ENCODE data around the gene ZDHHC19.
"Not testable (repeated sequence)": the region's sequence is repeated elsewhere in the genome, so short reads cannot be mapped to it uniquely, and the experiment has no call there.

The ZDHHC19 gene

DNA sequence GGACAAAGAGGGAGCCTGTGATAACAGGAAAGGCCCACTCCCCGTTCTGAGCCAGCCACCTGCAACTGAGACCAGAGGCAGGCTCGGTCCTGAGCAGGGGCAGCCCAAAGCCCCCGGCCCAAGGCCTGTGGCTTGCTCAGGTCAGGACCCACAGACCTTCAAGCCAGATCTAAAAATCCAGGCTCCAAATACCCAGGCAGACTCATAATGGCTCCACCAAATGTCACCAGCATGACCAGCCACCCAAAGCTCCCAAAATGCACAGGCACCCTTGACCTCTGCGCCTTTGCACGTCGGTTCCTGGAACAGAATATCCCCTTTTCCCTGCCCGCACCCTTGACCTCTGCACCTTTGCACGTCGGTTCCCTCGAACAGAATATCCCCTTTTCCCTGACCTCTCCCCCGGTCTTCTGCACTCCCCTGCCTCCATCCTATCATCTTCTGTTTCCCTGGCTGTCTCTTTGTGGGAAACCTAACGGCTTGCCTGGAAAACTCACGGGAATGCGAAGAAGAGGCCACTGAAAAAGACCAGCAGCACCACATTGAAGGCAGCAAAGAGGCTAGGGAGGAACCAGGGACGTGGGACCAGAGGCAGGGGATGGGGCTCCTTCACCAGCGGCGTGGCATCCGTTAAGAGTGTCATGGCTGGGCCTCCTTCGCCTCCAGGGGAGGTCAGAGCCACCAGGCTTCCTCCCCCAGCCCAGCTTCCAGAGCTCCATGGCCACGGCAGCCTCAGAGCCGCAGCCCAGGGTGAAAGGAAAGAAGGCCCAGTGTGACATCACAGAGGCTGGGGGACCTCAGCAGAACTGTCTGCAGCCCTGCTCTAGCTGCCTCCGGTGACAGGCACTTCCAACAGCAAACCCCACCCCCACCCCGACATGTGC, at the start of gene ZDHHC19:
TSS of gene ZDHHC19 (minus strand) at position 728 of the 884 bp plus-strand sequence. CDS start at position 643, 85 bp downstream.
- no peak for DNase-seq (ENCODE audit: extremely low spot score, insufficient read length, low read depth)
- no peak for FAIRE-seq

DNA sequence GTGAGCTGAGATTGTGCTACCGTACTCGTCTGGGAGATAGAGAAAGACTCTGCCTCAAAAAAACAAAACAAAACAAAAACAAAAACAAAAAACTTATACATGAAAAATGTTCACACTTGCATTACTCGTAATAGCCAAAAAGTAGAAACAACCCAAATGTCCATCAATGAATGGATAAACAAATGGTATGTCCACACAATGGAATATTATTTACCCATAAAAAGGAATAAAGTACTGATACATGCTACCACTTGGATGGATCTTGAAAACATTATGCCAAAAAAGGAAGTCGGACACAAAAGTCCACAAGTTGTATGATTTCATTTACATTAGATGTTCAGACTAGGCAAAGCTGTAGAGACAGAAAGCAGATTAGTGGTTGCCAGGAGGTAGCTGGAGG, 49.6 kb upstream of the ZDHHC19 start:
- no peak for FAIRE-seq
- no peak for DNase-seq (ENCODE audit: extremely low spot score, insufficient read length, low read depth)

- no peak for DNase-seq (ENCODE audit: extremely low spot score, insufficient read length, low read depth)
- no peak for FAIRE-seq
These were observed 44.6 kb upstream of the ZDHHC19 start for GRCh38 chr3:196255776-196256175.

DNA sequence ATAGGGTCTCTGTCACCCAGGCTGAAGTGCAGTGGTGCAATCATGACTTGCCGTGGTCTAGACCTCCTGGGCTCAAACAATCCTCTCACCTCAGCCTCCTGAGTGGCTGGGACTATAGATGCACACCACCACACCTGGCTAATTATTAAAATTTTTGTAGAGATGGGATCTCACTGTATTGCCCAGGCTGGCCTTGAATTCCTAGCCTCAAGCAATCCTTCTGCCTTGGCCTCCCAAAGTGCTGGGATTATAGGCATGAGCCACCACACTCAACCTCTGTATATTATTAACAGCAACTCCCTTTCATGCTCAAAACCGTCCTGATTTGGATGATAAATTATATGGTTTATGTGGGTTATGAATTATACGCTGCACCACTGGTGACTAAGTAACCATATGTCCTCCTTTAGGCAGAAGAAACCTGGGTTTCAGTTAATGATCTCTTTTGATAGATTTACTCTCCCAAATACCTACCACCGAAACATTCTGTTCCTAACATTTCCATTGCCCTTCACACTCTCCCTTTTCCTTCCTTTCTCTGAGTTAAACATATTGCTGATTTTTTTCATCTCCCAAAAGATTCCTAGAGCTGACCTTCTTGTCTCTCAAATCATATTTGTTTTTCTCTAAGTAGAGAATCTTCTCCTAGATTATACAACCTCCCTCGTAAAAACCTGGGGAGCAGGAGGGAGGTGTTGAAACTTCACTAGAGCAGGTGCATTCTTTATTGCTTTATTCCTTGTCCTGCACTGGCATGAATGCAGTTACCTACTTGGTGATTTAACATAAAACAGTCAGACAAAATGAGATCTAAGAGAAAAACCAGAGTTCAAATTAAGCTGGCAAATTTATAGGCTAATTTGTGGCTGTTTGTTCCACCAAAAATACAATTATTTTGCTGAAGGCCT, 43.4 kb upstream of the ZDHHC19 start:
- FAIRE-seq (no peak), DNase-seq (ENCODE audit: extremely low spot score, insufficient read length, low read depth) (no peak)

GRCh38 chr3:196251918-196252317, 40.7 kb upstream of the ZDHHC19 start:
- no peak for DNase-seq (ENCODE audit: extremely low spot score, insufficient read length, low read depth)
- FAIRE-seq, result no peak

DNA sequence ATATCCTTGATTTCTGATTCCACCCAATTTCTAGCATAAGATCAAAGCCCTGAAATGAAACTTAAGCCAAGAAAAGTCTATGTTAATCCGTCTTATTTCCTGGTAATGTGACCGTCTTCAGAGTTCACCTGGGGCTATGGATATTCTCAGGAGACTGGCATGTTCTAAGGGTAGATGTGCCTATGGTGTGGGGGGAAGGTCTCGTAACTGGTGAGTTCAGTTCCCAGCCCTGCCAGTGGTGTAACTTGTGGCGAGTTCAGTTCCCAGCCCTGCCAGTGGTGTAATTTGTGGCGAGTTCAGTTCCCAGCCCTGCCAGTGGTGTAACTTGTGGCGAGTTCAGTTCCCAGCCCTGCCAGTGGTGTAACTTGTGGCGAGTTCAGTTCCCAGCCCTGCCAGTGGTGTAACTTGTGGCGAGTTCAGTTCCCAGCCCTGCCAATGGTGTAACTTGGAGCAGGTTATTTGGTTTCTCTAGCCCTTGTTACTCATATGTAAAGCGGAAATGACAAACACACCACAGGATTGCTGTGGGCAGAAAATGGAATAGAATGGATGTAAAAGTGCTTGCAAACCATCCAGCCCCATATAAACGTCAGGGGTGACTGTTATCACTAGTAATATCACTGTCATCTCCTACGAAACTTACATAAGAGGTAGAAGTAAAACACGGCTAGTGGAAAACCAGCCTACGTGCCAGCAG, 35.6 kb upstream of the ZDHHC19 start:
- DNase-seq (ENCODE audit: extremely low spot score, insufficient read length, low read depth), result no peak
- no peak for FAIRE-seq

DNA sequence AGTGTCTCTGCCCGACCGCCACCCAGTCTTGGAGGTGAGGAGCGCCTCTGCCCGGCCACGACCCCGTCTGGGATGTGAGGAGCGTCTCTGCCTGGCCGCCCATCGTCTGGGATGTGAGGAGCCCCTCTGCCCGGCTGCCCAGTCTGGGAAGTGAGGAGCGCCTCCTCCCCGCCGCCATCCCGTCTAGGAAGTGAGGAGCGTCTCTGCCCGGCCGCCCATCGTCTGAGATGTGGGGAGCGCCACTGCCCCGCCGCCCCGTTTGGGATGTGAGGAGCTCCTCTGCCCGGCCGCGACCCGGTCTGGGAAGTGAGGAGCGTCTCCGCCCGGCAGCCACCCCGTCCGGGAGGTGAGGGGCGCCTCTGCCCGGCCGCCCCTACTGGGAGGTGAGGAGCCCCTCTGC, 33.0 kb upstream of the ZDHHC19 start:
- not testable (repeated sequence) for FAIRE-seq; DNase-seq (ENCODE audit: extremely low spot score, insufficient read length, low read depth)

DNA sequence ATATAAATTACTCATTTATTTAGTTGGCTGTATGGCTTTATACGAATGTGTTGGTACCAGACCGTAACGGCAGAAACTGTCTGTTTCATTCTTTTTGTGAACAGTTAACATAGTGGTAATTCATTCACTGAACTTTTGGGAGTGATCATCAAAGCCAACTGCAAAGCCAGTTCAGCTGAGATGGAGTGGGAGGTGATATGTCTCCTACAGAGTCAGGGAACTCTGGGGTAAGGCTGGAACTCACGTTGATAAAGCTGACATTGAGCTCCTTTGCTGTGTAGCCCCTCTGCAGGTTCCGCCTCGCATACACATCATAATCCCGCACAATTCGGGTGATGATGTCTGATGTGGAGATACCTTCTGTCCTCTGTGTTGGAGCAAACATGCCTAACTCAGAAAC, 30.5 kb upstream of the ZDHHC19 start:
- no peak for FAIRE-seq
- no peak for DNase-seq (ENCODE audit: extremely low spot score, insufficient read length, low read depth)

GRCh38 chr3:196240424-196240823, 29.2 kb upstream of the ZDHHC19 start:
- DNase-seq (ENCODE audit: extremely low spot score, insufficient read length, low read depth), result no peak
- no peak for FAIRE-seq

GRCh38 chr3:196238612-196239560, 27.7 kb upstream of the ZDHHC19 start:
- FAIRE-seq (no peak), DNase-seq (ENCODE audit: extremely low spot score, insufficient read length, low read depth) (no peak)

GRCh38 chr3:196237203-196237602, 26.0 kb upstream of the ZDHHC19 start:
- FAIRE-seq, result no peak
- no peak for DNase-seq (ENCODE audit: extremely low spot score, insufficient read length, low read depth)

DNA sequence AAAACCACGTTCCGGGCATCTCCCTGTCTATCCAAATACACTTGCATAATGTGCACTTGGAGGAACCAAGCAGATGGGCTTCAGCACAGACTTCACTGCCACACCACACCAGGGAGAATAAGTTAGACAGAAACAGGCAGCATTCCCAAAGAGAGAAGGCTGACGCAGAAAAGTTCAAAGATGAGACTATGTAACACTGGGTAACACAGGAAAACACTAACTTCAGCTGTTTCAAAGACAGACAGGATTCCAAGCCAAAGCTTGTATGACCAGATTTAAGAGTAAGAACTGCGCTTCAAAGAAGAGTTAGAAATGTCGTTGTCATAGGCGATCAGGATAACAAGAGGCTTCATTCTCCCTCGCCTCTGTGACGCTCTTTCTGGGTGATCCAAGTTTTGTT, 25.0 kb upstream of the ZDHHC19 start:
- FAIRE-seq (no peak), DNase-seq (ENCODE audit: extremely low spot score, insufficient read length, low read depth) (no peak)

- DNase-seq (ENCODE audit: extremely low spot score, insufficient read length, low read depth) (no peak), FAIRE-seq (no peak)
These were observed 24.4 kb upstream of the ZDHHC19 start for GRCh38 chr3:196235452-196236122.

DNA sequence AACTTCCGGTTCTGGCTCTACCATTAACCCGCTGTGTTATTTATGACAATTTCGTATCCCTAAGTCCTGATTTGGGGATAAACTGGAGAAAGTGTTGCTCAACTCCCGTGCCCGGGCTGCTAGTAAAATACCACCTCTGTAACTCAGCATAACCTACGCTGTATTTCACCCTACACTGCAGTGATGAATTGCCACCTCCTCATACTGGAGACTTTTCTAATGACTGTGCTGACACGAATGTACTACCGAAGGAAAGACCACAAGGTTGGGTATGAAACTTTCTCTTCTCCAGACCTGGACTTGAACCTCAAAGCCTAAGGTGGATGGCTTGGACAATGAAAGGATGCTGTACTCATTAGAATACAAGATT, 21.7 kb upstream of the ZDHHC19 start:
- DNase-seq (ENCODE audit: extremely low spot score, insufficient read length, low read depth) (no peak), FAIRE-seq (no peak)

GRCh38 chr3:196232154-196232881, 21.1 kb upstream of the ZDHHC19 start:
- FAIRE-seq, result peak; percentile 59

DNA sequence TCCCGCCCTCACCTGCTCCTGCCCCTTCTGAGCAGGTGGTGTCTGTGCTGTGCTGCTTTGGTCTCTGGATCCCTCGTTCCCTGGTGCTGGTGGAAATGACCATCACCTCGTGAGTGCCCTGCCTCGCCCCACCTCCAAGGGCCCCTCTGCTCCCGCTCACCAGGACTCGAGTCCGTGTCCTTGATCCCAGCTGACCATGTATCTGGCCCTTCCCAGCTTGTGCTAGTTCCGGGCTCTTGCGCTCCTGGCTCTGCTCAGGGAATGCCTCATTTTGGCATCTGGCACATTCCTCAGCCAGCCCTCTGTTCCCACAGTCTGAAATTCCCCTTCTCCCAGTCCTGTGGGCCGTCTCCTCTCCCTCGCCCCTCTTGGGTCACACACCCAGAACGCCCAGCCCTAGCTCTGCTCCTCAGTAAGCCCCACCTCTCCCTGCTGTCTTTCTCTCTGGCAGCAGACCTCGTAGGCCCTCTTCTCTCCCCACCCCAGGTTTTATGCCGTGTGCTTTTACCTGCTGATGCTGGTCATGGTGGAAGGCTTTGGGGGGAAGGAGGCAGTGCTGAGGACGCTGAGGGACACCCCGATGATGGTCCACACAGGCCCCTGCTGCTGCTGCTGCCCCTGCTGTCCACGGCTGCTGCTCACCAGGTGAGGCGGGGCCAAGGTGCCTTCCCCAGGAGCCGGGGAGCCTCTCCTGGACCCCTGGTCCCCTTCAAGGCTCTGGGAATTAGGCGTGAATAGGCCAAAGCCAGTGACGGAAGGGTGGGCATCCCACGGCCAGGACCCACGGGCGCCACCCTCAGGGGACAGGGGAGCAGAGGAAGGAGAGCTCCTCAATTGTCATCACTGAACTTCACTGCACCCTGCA, 16.7 kb upstream of the ZDHHC19 start:
- FAIRE-seq (no peak), DNase-seq (ENCODE audit: extremely low spot score, insufficient read length, low read depth) (no peak)

More at GRCh38 chr3:196232154-196232881, 21.1 kb upstream of the ZDHHC19 start:
- no peak for DNase-seq (ENCODE audit: extremely low spot score, insufficient read length, low read depth)

DNA sequence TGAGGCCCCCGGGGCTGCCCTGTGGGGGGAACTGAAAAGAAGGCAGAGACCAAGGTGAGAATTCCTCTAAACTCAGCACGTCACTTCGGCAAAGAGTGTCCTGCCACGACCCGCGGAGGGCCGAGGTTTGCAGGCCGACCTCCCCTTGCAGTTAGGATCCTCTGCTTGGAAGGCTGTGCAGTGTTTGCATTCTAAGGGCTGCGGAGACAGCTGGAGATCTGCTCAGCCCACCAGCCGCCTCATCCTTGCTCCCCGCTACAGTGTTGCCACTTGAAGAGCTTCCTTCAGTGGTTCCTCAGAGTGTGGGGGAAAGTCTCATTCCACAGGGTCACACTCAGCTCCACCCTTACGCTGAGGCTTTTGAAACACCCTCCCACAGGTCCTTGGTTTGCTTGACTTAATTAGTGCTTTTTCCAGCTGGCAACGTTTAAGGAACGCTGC, 15.9 kb upstream of the ZDHHC19 start:
- FAIRE-seq (no peak), DNase-seq (ENCODE audit: extremely low spot score, insufficient read length, low read depth) (no peak)
